Endothelial cell of umbilical vein (primary cell): Measurements from ENCODE around the gene ZEB1. TPM values are rescaled to one million over a fixed set of nuclear protein-coding genes. Genes with fewer than 3 reads are reported as not detected.

ENCODE experiments used
- BruUV-seq: library from RNA; stranded (reverse); fragments of 400-500 nt; replicated peaks from 2 replicates; lab custom pipeline; 2021; lab: Mats Ljungman, UMichigan
- CTCF ChIA-PET: fragments of 300-600, 350-600 bp; sonication (Branson Sonifier 250); formaldehyde crosslinking; loops from one replicate; lab custom pipeline; 2021; ENCODE audit warnings: antibody characterized with exemption, inconsistent platforms; lab: Charles Lee
- POLR2A ChIA-PET: fragments of 300-600, 350-600 bp; sonication (Branson Sonifier 250); formaldehyde crosslinking; loops from one replicate; lab custom pipeline; 2021; ENCODE audit warnings: antibody characterized with exemption, inconsistent platforms; lab: Charles Lee
- DNase-seq: peaks from one replicate; pipeline ENCODE4 v3.0.0-alpha.2; 2011; ENCODE audit warnings: low read depth, low spot score
- FAIRE-seq: peaks from 2 replicates; lab custom pipeline; 2011; peaks lifted over from hg19 to GRCh38; lab: Jason Lieb, UNC
- H2AFZ ChIP-seq: 2 replicates; pipeline ENCODE4 v1.6.0; 2012; ENCODE audit warnings: low read depth, low read length, control low read depth, inconsistent platforms
- H3K27ac ChIP-seq: 2 replicates; pipeline ENCODE4 v1.5.1; 2011; ENCODE audit warnings: low read depth, mild to moderate bottlenecking, control low read depth, low read length, moderate library complexity; ENCODE audit not compliant: insufficient read depth
- H3K27me3 ChIP-seq, 2 experiments: 2 replicates each; pipeline versions ENCODE4 v1.6.0 to v1.6.1; 2011; ENCODE audit warnings: low read length in 2 of 2, mixed read lengths in 1 of 2; ENCODE audit not compliant: control insufficient read depth in 2 of 2, insufficient read depth in 2 of 2
- H3K36me3 ChIP-seq, 2 experiments: 2 replicates in 1 of 2; 3 replicates in 1 of 2; pipeline ENCODE4 v1.5.1; 2011; ENCODE audit warnings: low read length in 2 of 2, mild to moderate bottlenecking in 1 of 2, moderate library complexity in 1 of 2; ENCODE audit not compliant: control insufficient read depth in 2 of 2, insufficient read depth in 2 of 2; ENCODE audit errors: extremely low read depth in 1 of 2
- H3K4me1 ChIP-seq: 3 replicates; pipeline ENCODE4 v1.5.1; 2011; ENCODE audit warnings: mild to moderate bottlenecking, low read length; ENCODE audit not compliant: control insufficient read depth, insufficient read depth; ENCODE audit errors: extremely low read depth
- H3K4me2 ChIP-seq: 2 replicates; pipeline ENCODE4 v1.6.1; 2011; ENCODE audit warnings: low read length, control low read depth, mixed read lengths; ENCODE audit not compliant: insufficient read depth
- H3K4me3 ChIP-seq, 3 experiments: fragments of 200-600 bp in 1 of 3; sonication (generic), shearing (Covaris generic) in 1 of 3; replicated peaks in 1 of 3; 2 replicates each; pipeline ENCODE4 v1.5.1; 2011 to 2016; ENCODE audit warnings: control low read depth in 3 of 3, low read length in 3 of 3, mild to moderate bottlenecking in 2 of 3, inconsistent platforms in 1 of 3, low read depth in 1 of 3, moderate library complexity in 1 of 3; ENCODE audit not compliant: insufficient read depth in 1 of 3
- H3K79me2 ChIP-seq: 2 replicates; pipeline ENCODE4 v1.6.0; 2012; ENCODE audit warnings: low read length, inconsistent platforms; ENCODE audit not compliant: control insufficient read depth, insufficient read depth
- H3K9ac ChIP-seq: replicated peaks from 2 replicates; pipeline ENCODE3; 2011; ENCODE audit warnings: low read length, control low read depth; ENCODE audit not compliant: insufficient read depth; ENCODE audit errors: extremely low read depth
- H3K9me1 ChIP-seq: replicated peaks from 3 replicates; pipeline ENCODE4 v1.6.0; 2011; ENCODE audit warnings: mild to moderate bottlenecking, low read length; ENCODE audit not compliant: control insufficient read depth, insufficient read depth; ENCODE audit errors: extremely low read depth
- H3K9me3 ChIP-seq: replicated peaks from 2 replicates; pipeline ENCODE4 v1.5.1; 2012; ENCODE audit warnings: low read length, inconsistent platforms; ENCODE audit not compliant: control insufficient read depth, insufficient read depth
- H4K20me1 ChIP-seq: replicated peaks from 2 replicates; pipeline ENCODE3; 2011; ENCODE audit warnings: mild to moderate bottlenecking, low read length; ENCODE audit not compliant: control insufficient read depth, insufficient read depth; ENCODE audit errors: extremely low read depth
- EZH2 ChIP-seq: IDR thresholded peaks from 2 replicates; pipeline ENCODE4 v1.6.1; 2012; ENCODE audit warnings: borderline replicate concordance, low read depth, mild to moderate bottlenecking, moderate library complexity, low read length, inconsistent platforms; ENCODE audit not compliant: severe bottlenecking
- FOS ChIP-seq: IDR thresholded peaks from 2 replicates; pipeline ENCODE4 v1.6.1; 2011; ENCODE audit warnings: mild to moderate bottlenecking, low read length, moderate library complexity, borderline replicate concordance; ENCODE audit not compliant: insufficient read depth
- GATA2 ChIP-seq: IDR thresholded peaks from 2 replicates; pipeline ENCODE4 v1.7.0; 2011; ENCODE audit warnings: low read depth, mild to moderate bottlenecking, moderate library complexity, mixed read lengths, low read length; ENCODE audit not compliant: insufficient read length, insufficient read depth
- JUN ChIP-seq: IDR thresholded peaks from 2 replicates; pipeline ENCODE4 v1.6.1; 2011; ENCODE audit warnings: borderline replicate concordance, low read depth; ENCODE audit not compliant: insufficient read length, insufficient read depth
- MAX ChIP-seq: IDR thresholded peaks from 2 replicates; pipeline ENCODE4 v1.6.1; 2011; ENCODE audit not compliant: insufficient read depth, insufficient read length
- MYC ChIP-seq: IDR thresholded peaks from one replicate; pipeline ENCODE4 v1.6.1; 2011; ENCODE audit warnings: mild to moderate bottlenecking, low read depth, low read length
- POLR2A ChIP-seq: IDR thresholded peaks from 2 replicates; pipeline ENCODE4 v1.6.1; 2012; ENCODE audit warnings: low read depth, mild to moderate bottlenecking, control low read depth, low read length
- POLR2AphosphoS5 ChIP-seq: IDR thresholded peaks from 2 replicates; pipeline ENCODE4 v1.6.1; 2012; ENCODE audit warnings: low read depth, mild to moderate bottlenecking, control low read depth, low read length, moderate library complexity; ENCODE audit not compliant: insufficient read depth
- dilution Hi-C: fragments of 300-500 bp; cut with MboI; formaldehyde crosslinking; loops from one replicate; pipeline ENCODE4 v1.15.0; 2019; ENCODE audit warnings: low sequenced_read_pairs; ENCODE audit not compliant: extremely low pct_ligation_motif_present
- intact Hi-C: fragments of 100-400 bp; cut with micrococcal nuclease; formaldehyde crosslinking; loops from one replicate; pipeline ENCODE4 v1.10.0; 2022
- polyA plus RNA-seq, 4 experiments: library from polyadenylated mRNA; depleted of rRNA in 3 of 4; stranded (reverse) in 3 of 4; unstranded in 1 of 4; fragments of >200 nt; gene quantifications; 2 replicates each; pipeline versions ENCODE4 v1.2.1 to v1.2.3, GENCODE V29; 2011 to 2012; ENCODE audit warnings: missing spikeins in 1 of 4
- total RNA-seq: library from RNA; stranded (reverse); gene quantifications from 2 replicates; pipeline ENCODE4 v1.2.3, GENCODE V29; 2021
- TF ChIP-seq, protein P1 (sequence below), 2 donors: IDR thresholded peaks; 1 replicate in 1 of 2; 2 replicates in 1 of 2; pipeline ENCODE4 v1.5.1; 2011; ENCODE audit warnings: low read length in 2 of 2, mild to moderate bottlenecking in 2 of 2, moderate library complexity in 2 of 2, control low read depth in 1 of 2, inconsistent platforms in 1 of 2, low read depth in 1 of 2; ENCODE audit not compliant: insufficient read depth in 1 of 2; ENCODE audit errors: extremely low read depth in 1 of 2

ZEB1 gene
- total and polyA plus RNA-seq, 2 donors (not counting 3 experiments of a cell fraction or from before 2014, with no cell fraction given) = 19.8 to 130 TPM

GRCh38 chr10:31520986-31521831 lies 202.2 kb downstream of the ZEB1 start:
- TF ChIP-seq MYC = no peak
- no peak for TF ChIP-seq FOS
- TF ChIP-seq EZH2 = no peak
- peaks cover 5% of the 10 kb centered on the region for H3K4me1 ChIP-seq
- ChIA-PET CTCF (no interaction called here), POLR2A (no interaction called here)
- no peaks in the 10 kb centered on the region for H3K9me3 ChIP-seq
- peaks cover 3% of the 10 kb centered on the region for H3K9me1 ChIP-seq
- H3K4me3 ChIP-seq = no peak overlapping the region
- intact Hi-C loops (loop anchor here (10.0 kb wide), 1 partner anchor 284 kb away; no protein-coding TSS in a partner anchor), dilution Hi-C loops (no loop called here)
- H3K27ac ChIP-seq = no peak overlapping the region
- no peak overlapping the region for H3K9ac ChIP-seq
- H3K27me3 ChIP-seq = no peaks in the 10 kb centered on the region
- BruUV-seq = TSS peak; percentile 41
- H4K20me1 ChIP-seq = no peaks in the 10 kb centered on the region
- no peak for FAIRE-seq
- H3K36me3 ChIP-seq = peaks cover 27 to 49% of the 10 kb centered on the region in 2 experiments
- H2AFZ ChIP-seq = no peak overlapping the region
- DNase-seq = no peak
- H3K79me2 ChIP-seq = peaks cover 8% of the 10 kb centered on the region
- no peak overlapping the region for H3K4me2 ChIP-seq

GRCh38 chr10:31522820-31523219 lies 203.8 kb downstream of the ZEB1 start:
- TF ChIP-seq, protein P1, sequence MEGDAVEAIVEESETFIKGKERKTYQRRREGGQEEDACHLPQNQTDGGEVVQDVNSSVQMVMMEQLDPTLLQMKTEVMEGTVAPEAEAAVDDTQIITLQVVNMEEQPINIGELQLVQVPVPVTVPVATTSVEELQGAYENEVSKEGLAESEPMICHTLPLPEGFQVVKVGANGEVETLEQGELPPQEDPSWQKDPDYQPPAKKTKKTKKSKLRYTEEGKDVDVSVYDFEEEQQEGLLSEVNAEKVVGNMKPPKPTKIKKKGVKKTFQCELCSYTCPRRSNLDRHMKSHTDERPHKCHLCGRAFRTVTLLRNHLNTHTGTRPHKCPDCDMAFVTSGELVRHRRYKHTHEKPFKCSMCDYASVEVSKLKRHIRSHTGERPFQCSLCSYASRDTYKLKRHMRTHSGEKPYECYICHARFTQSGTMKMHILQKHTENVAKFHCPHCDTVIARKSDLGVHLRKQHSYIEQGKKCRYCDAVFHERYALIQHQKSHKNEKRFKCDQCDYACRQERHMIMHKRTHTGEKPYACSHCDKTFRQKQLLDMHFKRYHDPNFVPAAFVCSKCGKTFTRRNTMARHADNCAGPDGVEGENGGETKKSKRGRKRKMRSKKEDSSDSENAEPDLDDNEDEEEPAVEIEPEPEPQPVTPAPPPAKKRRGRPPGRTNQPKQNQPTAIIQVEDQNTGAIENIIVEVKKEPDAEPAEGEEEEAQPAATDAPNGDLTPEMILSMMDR (IDR thresholded peaks at IDR 0.05; ENCODE audit: extremely low read depth in 1 of 2, insufficient read depth in 1 of 2, low read depth in 1 of 2, low read length in 2 of 2) = no peak
- TF ChIP-seq POLR2AphosphoS5 (no peak), EZH2 (no peak), POLR2A (no peak), MAX (no peak), GATA2 (no peak), JUN (no peak), FOS (no peak)
- intact Hi-C loops = loop anchor here (10.0 kb wide), 1 partner anchor 282 kb away; no protein-coding TSS in a partner anchor
- H3K4me1 ChIP-seq = peaks cover 21% of the 10 kb centered on the region
- ChIA-PET POLR2A (no interaction called here), CTCF (interaction anchor here (3.0 kb wide), 1 partner anchor 247 kb away, joined by 8 read pairs; no protein-coding TSS in a partner anchor)
- H3K4me3 ChIP-seq = no peak overlapping the region
- H2AFZ ChIP-seq = no peak overlapping the region
- no peak overlapping the region for H3K4me2 ChIP-seq
- H3K79me2 ChIP-seq = peaks cover 8% of the 10 kb centered on the region
- no peaks in the 10 kb centered on the region for H3K27me3 ChIP-seq
- dilution Hi-C loops = no loop called here
- BruUV-seq = no TSS peak
- H4K20me1 ChIP-seq = no peaks in the 10 kb centered on the region
- DNase-seq (no peak), FAIRE-seq (no peak)
- no peaks in the 10 kb centered on the region for H3K9me3 ChIP-seq
- H3K27ac ChIP-seq = no peak overlapping the region
- peaks cover 3% of the 10 kb centered on the region for H3K9me1 ChIP-seq
- H3K36me3 ChIP-seq = peaks cover 30 to 55% of the 10 kb centered on the region in 2 experiments
- H3K9ac ChIP-seq = no peak overlapping the region
